OCI-M2 (cell line): ENCODE measurements around the gene SYNPR.
"Not testable (repeated sequence)": the region's sequence is repeated elsewhere in the genome, so short reads cannot be mapped to it uniquely, and the experiment has no call there.

Experiments
- DNase-seq: peaks from one replicate; lab custom pipeline; 2025; ENCODE audit not compliant: unreplicated experiment; lab: John Stamatoyannopoulos, UW

The SYNPR gene

GRCh38 chr3:63278171-63279004, at the start of gene SYNPR:
SYNPR (plus strand) TSS chr3:63278308.
- DNase-seq, result no peak

- DNase-seq, result no peak
Measured at GRCh38 chr3:63228677-63229076, 49.4 kb upstream of the SYNPR start.

- DNase-seq, result no peak
Measured at GRCh38 chr3:63230146-63230545, 48.0 kb upstream of the SYNPR start.

- DNase-seq, result no peak
Measured at GRCh38 chr3:63231643-63232042, 46.5 kb upstream of the SYNPR start.

GRCh38 chr3:63232764-63233396, 45.2 kb upstream of the SYNPR start:
- no peak for DNase-seq

GRCh38 chr3:63240381-63240902, 37.7 kb upstream of the SYNPR start:
- no peak for DNase-seq

GRCh38 chr3:63242124-63242523, 36.0 kb upstream of the SYNPR start:
- DNase-seq, result no peak

GRCh38 chr3:63244486-63244885, 33.6 kb upstream of the SYNPR start:
- no peak for DNase-seq

- no peak for DNase-seq
Measured at GRCh38 chr3:63245726-63246241, 32.3 kb upstream of the SYNPR start.

GRCh38 chr3:63248015-63248414, 30.1 kb upstream of the SYNPR start:
- DNase-seq, result no peak

- no peak for DNase-seq
Measured at GRCh38 chr3:63251499-63251898, 26.6 kb upstream of the SYNPR start.

GRCh38 chr3:63255819-63256218, 22.3 kb upstream of the SYNPR start:
- DNase-seq, result not testable (repeated sequence)

- no peak for DNase-seq
Measured at GRCh38 chr3:63264716-63265115, 13.4 kb upstream of the SYNPR start.

- no peak for DNase-seq
Measured at GRCh38 chr3:63274359-63274758, 3.7 kb upstream of the SYNPR start.

- DNase-seq, result no peak
Measured at GRCh38 chr3:63279005-63279841, 1.1 kb downstream of the SYNPR start.

GRCh38 chr3:63287610-63288009, 9.5 kb downstream of the SYNPR start:
- no peak for DNase-seq

- no peak for DNase-seq
Measured at GRCh38 chr3:63290686-63291085, 12.6 kb downstream of the SYNPR start.

- no peak for DNase-seq
Measured at GRCh38 chr3:63294332-63294731, 16.2 kb downstream of the SYNPR start.

GRCh38 chr3:63295356-63295755, 17.2 kb downstream of the SYNPR start:
- no peak for DNase-seq

GRCh38 chr3:63295806-63296205, 17.7 kb downstream of the SYNPR start:
- DNase-seq, result no peak

GRCh38 chr3:63296249-63296648, 18.1 kb downstream of the SYNPR start:
- DNase-seq, result no peak
